ENCODE measurements around the gene TMF1.

The TMF1 gene

GRCh38 chr3:69051756-69052471 is at the start of gene TMF1:
Gene TMF1, minus strand, starts transcription at chr3:69052333. Its CDS starts 247 bp downstream, at chr3:69052086.
- DNase-seq (ENCODE audit: low spot score) = peak; percentile 58

GRCh38 chr3:69099576-69099975 is 47.4 kb upstream of the TMF1 start:
- no peak for DNase-seq (ENCODE audit: low spot score)

GRCh38 chr3:69097407-69098086 is 45.4 kb upstream of the TMF1 start:
- no peak for DNase-seq (ENCODE audit: low spot score)

GRCh38 chr3:69096299-69096698 is 44.2 kb upstream of the TMF1 start:
- no peak for DNase-seq (ENCODE audit: low spot score)

GRCh38 chr3:69095636-69096035 is 43.5 kb upstream of the TMF1 start:
- no peak for DNase-seq (ENCODE audit: low spot score)

- no peak for DNase-seq (ENCODE audit: low spot score)
Measured at GRCh38 chr3:69094467-69095205, 42.5 kb upstream of the TMF1 start.

- no peak for DNase-seq (ENCODE audit: low spot score)
Measured at GRCh38 chr3:69092030-69092516, 39.9 kb upstream of the TMF1 start.

GRCh38 chr3:69091389-69092029 is 39.4 kb upstream of the TMF1 start:
- DNase-seq (ENCODE audit: low spot score) = no peak

GRCh38 chr3:69090021-69090420 is 37.9 kb upstream of the TMF1 start:
- no peak for DNase-seq (ENCODE audit: low spot score)

GRCh38 chr3:69088063-69088462 is 35.9 kb upstream of the TMF1 start:
- no peak for DNase-seq (ENCODE audit: low spot score)

- DNase-seq (ENCODE audit: low spot score) = no peak
Measured at GRCh38 chr3:69087030-69087791, 35.1 kb upstream of the TMF1 start.

GRCh38 chr3:69085833-69086722 is 33.9 kb upstream of the TMF1 start:
- no peak for DNase-seq (ENCODE audit: low spot score)

- no peak for DNase-seq (ENCODE audit: low spot score)
Measured at GRCh38 chr3:69085168-69085832, 33.2 kb upstream of the TMF1 start.

GRCh38 chr3:69084326-69085167 is 32.4 kb upstream of the TMF1 start, which contains the start of gene ARL6IP5:
Gene ARL6IP5, plus strand, starts transcription at chr3:69084937. Its CDS starts 111 bp downstream, at chr3:69085048.
- DNase-seq (ENCODE audit: low spot score) = peak; percentile 39

GRCh38 chr3:69082805-69083204 is 30.7 kb upstream of the TMF1 start:
- DNase-seq (ENCODE audit: low spot score) = no peak

- DNase-seq (ENCODE audit: low spot score) = no peak
Measured at GRCh38 chr3:69082361-69082760, 30.2 kb upstream of the TMF1 start.

- no peak for DNase-seq (ENCODE audit: low spot score)
Measured at GRCh38 chr3:69081583-69082262, 29.6 kb upstream of the TMF1 start.

- DNase-seq (ENCODE audit: low spot score) = peak; percentile 43
Measured at GRCh38 chr3:69080233-69080920, 28.2 kb upstream of the TMF1 start, which contains the start of gene UBA3. Gene UBA3, minus strand, starts transcription at chr3:69080365. Its CDS starts 12 bp downstream, at chr3:69080353.
